ENCODE results near the gene HOXD10.

HOXD10 gene

DNA sequence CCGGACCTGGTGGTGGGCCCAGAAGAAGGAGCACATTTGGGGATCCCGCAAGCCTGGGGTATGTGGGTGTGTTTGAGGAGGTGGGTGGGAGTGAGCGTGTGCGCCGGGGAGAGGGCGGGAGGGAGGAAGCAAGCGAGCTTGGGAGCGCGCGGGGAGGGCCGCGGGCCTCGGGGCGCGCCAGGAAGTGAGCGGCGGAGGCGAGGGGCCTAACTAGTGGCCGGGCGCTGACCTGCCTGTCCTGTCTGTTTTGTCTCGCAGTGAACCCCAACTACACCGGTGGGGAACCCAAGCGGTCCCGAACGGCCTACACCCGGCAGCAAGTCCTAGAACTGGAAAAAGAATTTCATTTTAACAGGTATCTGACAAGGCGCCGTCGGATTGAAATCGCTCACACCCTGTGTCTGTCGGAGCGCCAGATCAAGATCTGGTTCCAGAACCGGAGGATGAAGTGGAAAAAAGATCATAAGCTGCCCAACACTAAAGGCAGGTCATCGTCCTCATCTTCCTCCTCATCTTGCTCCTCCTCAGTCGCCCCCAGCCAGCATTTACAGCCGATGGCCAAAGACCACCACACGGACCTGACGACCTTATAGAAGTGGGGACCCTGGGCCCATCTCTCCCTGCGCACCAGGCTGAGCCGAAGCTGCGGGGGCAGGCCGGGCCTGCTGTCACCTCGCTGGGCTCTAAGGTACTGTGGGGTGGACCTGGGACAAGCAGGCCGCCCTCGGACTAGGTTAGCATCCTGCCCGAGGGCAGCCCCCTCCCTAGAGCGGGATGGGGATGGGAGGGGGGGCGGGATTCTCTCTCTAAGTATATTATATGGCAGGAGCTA lies 36.0 kb downstream of the HOXD10 start:
- DNase-seq = no peak

DNA sequence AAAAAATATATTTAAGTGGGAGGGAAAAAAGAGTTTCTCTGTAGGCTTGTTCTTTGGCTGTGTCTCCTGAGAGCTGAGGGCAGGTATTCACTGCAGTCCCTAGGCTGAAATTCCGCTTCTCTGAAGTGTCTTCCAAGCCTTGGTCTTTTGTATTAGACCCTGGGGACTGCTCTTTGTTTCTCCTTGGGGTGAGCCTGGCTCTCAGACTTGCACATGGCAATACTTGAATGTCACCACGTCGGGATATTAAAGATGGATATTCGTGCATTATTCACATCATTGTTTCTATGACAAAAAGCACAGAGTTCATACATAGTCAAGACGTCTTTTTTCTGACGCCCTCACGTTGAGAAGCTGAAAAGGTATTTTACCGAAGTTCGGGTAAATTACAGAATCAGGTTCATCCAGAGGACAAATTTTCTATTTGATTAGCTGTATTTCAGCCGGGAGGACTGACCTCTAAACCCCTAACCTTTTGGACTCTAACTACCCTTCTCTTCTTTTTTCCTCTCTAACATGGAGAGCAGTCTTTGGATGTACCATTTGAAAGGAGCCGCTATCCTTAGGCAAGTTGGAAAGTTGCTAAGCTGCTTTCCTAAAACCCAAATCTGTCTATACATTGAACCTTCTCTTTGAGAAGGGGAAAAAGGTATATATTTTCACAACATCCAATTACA lies 38.1 kb downstream of the HOXD10 start:
- DNase-seq = no peak

DNA sequence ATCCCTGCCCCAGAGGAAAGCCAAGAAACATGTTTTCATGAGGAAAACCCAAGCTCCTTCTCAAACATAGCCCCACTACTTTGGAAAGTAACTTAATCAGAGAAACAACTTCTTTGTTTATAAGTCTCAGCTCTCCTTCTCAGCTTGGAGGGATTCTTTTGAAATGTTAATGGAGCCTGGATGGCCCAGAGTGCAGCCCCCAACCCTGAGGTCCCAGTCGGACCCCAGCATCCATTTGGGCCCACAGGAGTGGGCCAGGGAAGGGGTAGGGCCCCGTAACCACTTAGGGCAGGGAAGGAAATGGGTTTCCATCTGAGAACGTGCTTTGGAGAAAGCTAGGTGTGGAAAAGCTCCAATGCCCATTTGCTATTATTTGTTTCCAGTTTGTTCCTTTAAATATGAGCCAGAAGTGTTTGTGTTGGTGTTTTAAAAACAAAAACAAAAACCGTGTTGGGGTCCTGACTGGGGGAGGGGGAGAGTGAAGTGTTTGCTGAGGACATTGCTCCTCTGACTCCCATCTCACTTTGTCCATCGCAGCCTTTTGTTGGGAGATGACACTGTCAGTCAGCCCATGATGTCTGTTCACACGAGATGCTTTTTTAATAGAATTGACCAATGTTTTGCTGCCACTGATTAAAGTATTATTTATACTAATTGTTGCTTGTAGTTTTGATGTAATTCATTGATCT lies 38.9 kb downstream of the HOXD10 start:
- DNase-seq = no peak

DNA sequence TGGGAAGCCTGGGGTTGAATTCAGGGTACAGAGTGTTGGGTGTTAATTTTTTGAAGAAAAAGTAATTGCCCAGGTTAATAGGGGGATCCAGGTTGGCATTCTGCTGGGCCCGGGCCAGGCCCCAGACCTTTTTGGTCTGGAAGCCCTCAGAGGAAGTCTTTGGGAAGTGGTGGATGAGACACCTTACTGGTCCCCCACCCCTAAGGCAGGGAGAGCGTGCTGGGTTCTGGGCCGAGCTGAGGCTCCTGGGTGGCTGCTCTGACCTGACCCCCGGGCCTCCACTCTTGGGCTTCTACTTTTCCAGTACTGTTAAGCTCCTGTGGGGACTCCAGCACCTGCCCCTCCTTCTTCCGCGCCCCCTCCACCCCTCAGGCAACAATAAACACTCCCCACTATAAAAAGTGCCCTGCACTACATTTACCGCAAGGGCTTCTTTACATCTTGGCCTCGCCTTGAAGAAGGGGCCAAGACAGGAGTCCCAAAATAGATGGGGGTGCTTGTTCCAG lies 39.8 kb downstream of the HOXD10 start:
- DNase-seq = no peak

DNA sequence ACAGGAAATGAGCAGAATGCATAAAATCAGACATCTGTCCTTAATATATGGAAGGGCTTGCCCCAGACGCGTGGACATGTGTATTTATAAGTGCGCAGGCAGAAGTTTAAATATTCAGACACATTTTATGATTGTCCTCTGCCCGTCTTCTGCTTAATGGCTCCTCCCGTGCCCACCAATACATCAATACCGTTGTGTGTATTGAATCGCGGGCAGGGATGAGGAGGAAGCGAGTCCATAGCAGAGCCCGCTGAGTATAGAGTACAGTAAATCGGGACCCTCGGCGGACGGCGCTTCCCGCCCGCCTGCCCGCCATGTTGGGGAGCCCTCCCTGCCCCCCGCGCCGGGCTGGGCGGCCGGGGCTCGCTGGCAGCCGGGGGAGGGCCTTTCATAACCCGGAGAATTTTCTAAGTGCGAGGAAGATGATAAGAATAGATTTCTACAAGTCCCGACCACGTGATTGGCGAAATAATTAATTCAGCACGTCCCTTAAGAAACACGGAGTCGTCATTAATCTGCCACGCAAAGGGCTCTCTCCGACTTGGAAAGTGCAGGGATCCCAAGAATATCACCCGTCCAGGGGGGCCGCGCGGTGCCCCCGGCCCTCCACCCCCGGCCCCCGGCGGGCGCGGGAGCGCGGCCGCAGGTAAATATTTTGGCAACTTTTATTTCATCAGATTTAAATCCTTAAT lies 40.4 kb downstream of the HOXD10 start, which contains the start of gene HOXD3:
Gene HOXD3 (plus strand): TSS at position 501 of the 692 bp plus-strand sequence. CDS start 11,808 bp downstream, outside the sequence.
- no peak for DNase-seq

DNA sequence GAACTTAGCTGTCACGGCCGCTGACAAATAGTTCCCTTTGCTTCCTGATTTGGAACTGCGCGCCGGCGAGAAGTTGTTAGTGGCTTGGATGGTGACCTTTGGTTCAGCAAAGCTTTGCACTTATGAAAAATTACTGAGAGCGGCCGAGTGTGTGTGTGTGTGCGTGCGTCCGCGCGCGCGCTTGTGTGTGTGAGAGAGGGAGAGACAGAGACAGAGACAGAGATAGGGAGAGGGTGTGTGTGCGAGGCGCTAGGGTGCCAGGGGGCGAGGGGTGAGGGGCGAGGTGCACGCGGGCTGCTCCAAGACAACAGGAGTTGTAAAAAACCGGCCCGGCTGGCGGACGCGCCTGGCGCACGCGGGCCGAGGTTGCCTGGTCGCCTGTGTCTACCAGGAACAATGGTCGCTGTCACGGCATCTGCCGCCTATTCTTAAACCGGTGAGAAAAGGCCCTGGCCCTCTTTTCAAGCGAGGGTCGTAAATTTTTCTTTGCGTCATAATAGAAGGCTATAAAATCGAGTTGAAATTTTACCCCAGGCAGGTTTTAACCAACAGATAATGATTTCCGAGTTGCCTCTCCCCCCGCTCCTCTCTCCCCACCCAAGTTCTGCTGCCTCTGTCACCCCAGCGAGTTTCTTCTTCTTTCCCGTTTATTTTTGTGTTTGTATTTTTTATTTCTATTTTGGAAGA lies 41.1 kb downstream of the HOXD10 start:
- no peak for DNase-seq

DNA sequence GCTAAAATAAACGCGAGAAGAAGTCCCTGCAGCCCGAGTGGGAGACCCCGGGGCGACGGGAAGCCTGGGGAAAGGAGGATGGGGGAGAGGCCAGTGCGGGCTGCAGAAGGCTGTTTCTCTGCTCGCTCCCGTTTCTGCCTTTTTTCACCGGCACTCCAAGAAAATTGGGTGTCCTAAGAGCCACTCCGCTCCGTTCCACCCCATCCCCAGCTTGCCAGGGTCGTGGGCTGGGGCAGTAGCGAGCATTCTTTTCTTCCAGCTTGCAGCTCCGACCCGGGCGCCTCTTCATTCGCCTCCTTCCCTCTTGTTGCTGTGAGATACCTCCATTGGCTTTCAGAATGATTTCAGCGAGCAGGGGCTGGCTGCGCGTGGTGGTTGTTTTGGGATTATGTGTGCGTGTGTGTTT lies 41.6 kb downstream of the HOXD10 start:
- no peak for DNase-seq

DNA sequence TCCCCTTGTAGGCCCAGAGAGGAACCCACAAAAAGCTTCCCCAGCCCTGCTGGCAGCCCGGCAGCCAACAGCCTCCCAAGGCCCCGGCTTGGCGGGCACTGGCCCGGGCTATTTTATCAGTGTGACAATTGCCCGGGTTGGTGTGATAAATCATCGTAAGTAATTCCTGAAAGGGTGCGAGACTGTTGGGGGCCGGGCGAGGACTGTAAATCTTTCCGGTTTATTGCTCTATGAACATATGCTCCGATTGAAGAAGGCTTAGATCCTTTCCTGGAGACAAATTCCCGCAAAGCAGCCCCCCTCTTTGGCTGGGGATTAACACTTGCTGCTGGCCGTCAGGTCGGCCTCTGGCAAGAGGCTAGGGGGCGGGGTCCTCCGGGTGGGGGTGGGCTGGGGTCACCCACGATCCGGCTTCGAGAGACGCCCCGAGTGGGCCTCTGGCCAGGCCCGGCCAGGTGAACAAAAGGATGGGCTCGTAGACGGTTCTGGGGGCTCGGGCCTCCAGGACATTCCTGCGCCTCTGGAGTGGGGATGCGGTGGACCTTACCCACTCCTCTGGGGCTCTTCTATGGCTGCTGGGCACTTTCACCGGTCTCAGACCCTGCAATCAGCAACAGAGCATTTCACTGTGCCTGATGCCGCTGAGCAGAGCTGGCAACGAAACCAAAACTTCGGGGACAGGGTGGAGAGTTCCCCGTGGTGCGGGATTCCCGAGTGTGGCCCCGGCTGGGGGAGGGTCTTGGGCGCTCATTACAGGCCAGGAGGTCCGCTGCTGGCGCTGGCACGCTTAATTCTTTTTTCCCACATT lies 42.5 kb downstream of the HOXD10 start:
- no peak for DNase-seq

DNA sequence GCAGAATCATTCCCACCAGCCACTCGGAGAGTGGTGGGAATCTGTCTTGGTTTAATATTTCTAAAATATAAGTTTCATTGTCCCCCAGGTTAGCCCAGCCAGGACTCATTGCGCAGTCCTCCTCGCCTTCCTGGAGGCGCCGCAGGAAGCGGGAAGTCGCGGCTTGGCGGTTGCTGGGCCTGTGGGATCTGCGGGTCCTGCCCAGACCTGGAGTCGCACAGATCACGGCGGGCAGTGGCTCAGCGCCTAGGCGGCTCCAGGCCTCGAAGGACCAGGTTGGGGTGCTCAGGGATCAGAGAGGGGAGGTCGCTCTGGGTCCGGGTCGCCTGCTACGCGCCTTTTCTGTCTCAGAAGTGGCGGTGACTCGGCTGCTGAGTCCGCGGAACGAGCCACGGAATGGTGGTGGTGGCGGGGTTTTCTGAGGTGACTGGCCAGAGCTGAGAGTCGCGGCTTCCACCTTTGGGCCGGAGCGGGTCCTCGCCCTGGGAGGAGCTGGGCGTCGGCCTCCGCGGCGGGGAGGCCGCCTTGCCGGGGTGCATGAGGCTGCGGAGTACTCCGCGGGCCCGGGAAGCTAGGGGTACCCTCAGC lies 43.2 kb downstream of the HOXD10 start:
- DNase-seq = no peak

DNA sequence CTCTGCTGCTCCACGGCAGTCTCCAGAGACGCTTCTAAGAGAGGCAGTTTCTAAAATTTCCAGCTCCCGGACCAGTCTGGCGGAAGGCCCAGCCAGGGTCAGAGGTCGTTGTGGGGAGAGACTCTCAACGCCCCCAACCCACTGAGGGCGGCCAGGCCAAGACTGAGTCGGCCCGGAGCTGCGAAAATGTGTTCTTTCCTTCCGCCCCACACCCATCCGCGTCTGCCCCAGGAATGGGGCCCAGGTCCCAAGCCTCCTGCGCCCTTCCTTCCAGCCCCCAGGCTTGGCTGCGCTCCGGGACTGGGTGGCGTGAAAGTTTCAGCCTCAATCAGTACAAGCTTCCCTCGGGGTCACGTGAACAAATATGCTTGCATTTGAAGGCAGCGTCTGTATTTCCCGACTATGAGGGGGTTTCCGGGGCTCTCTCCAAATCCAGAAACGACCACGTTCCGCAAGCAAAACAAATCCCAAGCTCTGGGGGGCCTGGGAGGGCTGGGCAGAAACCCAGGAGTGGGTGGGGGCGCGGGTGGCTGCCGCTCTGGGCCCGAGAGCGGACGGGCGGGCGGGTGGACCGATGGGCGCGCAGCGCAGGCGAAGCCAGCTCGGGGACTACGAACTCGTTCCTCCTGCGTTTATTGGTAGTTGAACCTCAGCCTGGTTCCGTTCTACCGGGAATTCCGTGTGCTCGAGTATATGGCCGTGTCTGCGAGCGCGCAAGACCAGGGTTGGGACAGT lies 43.8 kb downstream of the HOXD10 start:
- DNase-seq = no peak

DNA sequence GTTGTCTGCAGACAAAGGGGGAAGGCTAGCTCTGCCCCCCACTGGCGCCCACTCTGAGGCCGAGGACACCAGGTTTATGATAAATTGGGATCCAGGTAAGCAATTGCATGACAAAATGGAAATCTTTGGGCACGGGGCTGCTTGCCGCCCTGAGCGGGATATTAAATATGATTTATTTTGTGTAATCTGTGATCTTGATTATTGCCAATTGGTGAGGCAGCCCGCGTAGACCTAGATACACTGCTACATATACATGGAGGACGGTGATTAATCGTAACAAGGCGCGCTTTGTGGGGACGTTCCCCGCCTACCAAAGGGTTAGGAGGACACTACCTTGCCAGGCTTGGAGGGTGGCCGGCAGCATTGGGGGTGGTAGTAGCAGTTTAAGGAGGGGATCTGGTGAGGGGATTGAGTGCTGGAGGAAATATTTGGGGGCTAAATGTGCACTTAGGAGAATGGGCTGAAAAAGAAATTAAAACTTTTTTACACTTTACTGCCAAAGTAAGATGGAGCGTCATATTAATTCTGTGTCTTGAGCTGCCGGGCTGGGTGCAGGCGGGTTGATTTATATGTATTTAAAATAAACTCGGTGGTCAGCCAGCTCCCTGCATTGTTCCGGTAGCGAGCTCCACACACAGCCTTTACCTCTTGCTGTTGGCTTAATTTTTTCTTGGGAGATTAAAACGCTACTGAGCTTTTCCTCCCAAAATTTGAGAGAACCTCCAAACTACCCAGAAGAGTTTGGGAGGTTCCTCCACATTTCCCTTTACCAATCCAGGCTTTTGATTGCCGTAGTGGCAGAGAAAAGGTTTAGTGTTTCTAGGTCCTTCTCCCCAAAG lies 44.6 kb downstream of the HOXD10 start:
- DNase-seq = no peak

DNA sequence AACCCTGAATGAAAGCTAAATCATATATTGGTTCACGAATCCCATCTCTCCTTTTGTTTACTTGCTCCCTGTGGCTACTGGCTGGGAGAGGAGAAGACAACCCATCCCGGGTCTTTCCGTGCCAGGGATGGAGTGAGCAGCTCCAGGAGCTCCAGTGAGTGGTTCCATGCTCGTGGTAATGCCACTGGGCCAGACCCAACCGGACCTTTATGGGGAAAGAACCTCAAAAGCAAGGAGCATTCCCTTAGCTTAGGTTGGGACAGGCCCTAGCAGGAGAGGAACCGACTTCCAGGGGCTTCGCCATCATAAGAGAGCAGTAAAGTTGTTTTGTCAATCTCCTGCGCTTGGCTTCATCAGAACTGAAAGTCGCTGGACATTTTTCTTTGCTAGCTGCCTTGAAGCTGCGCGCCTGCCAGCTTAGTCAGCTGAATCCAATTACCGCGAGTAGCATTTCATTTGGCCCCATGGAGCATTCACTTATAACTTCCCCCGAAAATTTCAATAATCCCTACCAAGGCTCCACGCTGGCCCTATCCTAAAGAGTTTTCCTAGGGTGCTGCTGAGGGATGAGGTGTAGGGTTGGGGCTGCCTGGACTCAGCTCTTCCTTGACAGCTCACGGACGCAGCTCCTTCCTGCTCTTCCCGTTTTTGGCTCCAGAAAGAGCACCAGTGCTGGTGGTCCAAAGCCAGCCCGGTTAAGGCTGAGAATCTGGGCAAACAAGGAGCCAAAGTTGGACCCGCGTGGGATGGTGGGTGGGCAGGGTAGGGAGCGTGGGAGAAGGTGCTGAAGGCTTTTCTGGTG lies 45.4 kb downstream of the HOXD10 start:
- DNase-seq = no peak

DNA sequence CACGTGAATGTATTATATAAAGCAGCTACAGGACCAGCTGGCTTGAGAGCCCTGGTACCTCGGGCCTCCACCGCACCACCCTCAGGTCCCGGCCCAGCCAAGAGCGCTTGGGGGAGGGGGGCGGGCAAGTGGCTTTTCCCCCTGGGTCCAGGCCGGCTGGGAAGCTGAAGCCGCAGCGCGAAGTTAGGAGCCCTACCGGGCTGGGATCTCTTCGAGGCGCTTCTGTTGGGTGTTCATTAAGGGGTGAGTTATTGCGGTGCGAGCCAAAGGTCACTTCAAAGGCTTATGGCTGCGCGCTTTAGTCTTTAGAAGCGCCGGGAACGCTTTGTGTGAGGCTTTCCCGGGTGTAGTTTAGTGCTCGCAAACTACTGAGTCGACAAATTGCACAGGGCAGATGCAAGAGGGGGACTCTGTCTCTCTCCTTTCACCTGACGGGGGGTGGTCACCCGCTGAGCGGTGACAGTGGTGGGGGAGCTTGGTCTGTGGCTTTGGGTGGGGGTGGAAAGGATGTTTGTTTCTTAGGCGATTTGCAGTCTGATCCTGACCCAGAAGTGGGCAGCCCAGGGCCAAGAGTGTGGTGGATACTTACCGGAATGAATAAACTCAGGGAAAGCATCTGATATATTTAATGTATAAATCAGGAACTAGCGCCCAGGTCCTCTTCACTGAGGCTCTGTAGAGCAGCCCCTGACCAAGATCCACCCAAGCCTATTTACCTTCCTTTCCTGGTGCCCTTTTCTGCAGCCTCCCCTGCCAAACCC lies 46.5 kb downstream of the HOXD10 start:
- DNase-seq = no peak

DNA sequence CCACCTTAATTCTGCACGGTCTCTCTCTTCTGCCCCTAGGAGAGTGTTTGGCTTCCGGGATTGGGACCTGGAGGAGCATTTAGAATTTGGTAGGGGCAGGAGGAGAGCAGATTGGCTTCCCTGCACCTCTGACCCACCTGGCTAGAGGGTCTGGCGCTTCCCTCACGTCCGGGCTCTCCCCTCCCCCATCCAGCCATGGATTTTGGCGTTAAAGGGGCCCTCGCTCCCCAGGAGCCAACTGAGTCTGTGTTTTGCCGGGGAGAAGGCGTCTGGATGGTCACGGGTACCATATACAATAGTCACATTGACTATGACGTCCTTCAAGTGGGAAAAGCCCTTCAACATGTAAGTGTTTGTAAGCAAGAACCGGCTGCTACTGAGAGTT lies 47.1 kb downstream of the HOXD10 start:
- DNase-seq = no peak

DNA sequence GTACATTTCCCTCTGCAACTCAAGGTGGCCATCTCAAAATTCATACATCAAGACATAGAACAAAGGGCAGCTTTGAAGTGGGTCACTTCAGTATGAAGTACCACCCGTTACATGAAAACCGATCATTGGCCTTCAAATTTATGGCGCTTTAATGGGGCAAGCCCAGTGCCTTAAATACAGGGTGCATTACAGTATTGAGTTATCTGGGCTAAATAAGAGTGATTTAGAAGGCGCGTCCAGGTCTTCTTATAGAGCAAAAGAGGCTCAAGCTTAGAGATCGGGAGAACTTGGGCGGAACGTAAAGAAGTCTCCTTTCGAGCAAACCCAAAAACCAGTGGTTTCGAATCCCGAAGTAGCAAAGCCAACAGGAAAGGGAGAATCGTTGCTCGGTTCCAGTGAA lies 47.6 kb downstream of the HOXD10 start:
- DNase-seq = no peak

DNA sequence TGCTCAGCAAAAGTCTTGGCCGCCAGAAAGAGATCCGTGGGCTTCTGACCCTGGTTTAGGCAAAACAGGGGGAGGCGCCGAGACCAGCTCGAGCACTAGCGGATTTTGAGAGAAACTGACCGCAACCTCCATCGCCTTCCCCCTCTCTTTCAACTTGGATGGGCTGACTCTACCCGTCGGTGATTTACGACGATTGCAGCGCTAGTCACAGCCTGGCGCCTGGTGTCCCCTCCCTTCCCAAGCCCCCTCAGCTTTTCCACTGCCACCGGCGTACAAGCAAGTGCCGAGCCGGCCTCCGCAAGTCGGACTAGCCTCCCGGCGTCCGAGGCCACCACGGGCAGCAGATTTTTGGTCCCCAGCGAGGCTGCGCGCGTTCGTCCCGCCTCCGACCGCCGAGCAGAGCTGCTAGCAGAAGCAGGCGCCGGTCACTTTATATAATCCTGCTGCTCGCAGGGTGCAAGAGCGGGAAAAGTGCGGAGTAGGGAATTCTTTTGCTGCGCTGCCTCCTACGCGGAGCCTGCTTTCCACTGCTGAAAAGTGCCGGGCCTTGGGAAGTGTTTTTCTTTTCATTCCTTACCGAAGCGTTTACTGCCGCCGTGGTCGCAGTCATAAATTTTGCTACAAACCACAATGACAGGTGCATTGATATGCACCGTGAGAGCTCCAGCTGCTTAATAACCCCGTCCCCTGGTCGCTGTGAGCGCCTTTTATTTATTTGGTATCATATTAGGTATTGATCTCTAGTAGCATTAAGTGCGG lies 48.2 kb downstream of the HOXD10 start:
- no peak for DNase-seq
